Sigmoid colon (tissue), 4 donors: ENCODE measurements around the gene TPGS1.

Experiments used
- CTCF ChIP-seq, 4 experiments: fragments of 450-650 bp in 3 of 4; fragments of 200-600 bp in 1 of 4; IDR thresholded peaks; one replicate each; pipeline ENCODE4 v1.5.1; 2016 to 2019; ENCODE audit warnings: antibody characterized with exemption in 4 of 4, mild to moderate bottlenecking in 3 of 4, moderate library complexity in 2 of 4
- EP300 ChIP-seq, 4 donors: sonication (generic); formaldehyde crosslinking; IDR thresholded peaks; one replicate each; pipeline ENCODE4 v1.6.1; 2017; ENCODE audit warnings: antibody characterized with exemption in 4 of 4
- POLR2A ChIP-seq, 2 donors: fragments of 450-650 bp; IDR thresholded peaks; one replicate each; pipeline ENCODE4 v1.6.1; 2016; ENCODE audit warnings: antibody characterized with exemption in 2 of 2, mild to moderate bottlenecking in 2 of 2, moderate library complexity in 2 of 2
- POLR2AphosphoS5 ChIP-seq, 4 donors: sonication (generic); formaldehyde crosslinking; IDR thresholded peaks; one replicate each; pipeline ENCODE4 v1.6.1; 2017; ENCODE audit warnings: antibody characterized with exemption in 4 of 4

- TF ChIP-seq CTCF (IDR thresholded peaks at IDR 0.05) = no peak
- peak in 2 of 4 donors; percentile 15 to 37 for TF ChIP-seq POLR2AphosphoS5 (IDR thresholded peaks at IDR 0.05)
- no peak for TF ChIP-seq POLR2A (IDR thresholded peaks at IDR 0.05)
- no peak for TF ChIP-seq EP300 (IDR thresholded peaks at IDR 0.05)
Measured at GRCh38 chr19:558770-559439, 51.6 kb downstream of the TPGS1 start.
